ENCODE data around the gene GDI2. TPM values are rescaled to one million over a fixed set of nuclear protein-coding genes. Genes with fewer than 3 reads are reported as not detected.
A peak's percentile ranks its signal among the peaks of the same experiment; 100 is the strongest.

GDI2 gene
- total and polyA plus RNA-seq, 9 of the 15 experiments (the other 6 are each of a cell fraction or from before 2014, with no cell fraction given) = 262 to 424 (median 287) TPM

GRCh38 chr10:5814110-5815107, 1.2 kb upstream of the GDI2 start (continued):
- TF ChIP-seq CUX1 (CRISPR knock-in tag; IDR thresholded peaks at IDR 0.05) = no peak
- no peak for TF ChIP-seq ZNF436 (CRISPR knock-in tag; IDR thresholded peaks at IDR 0.05)
- no peak for TF ChIP-seq BCL6 (CRISPR knock-in tag; IDR thresholded peaks at IDR 0.05)
- 0 out of 2 replicates have a peak, but pooled peaks have one; percentile 19 for TF ChIP-seq ZBTB2 (IDR thresholded peaks at IDR 0.05)
- TF ChIP-seq ZNF12 (CRISPR knock-in tag; IDR thresholded peaks at IDR 0.05) = no peak
- TF ChIP-seq SREBF2 (CRISPR knock-in tag; IDR thresholded peaks at IDR 0.05) = no peak
- TF ChIP-seq NKRF (IDR thresholded peaks at IDR 0.05; ENCODE audit: borderline replicate concordance) = peak; percentile 11; the same call in 1 of the 2 replicates
- TF ChIP-seq ZBTB9 (CRISPR knock-in tag; IDR thresholded peaks at IDR 0.05) = no peak
- no peak for TF ChIP-seq DEAF1 (CRISPR knock-in tag; IDR thresholded peaks at IDR 0.05)
- TF ChIP-seq ZBTB34 (CRISPR knock-in tag; IDR thresholded peaks at IDR 0.05) = no peak
- peak; percentile 5; the same call in 1 of the 2 replicates for TF ChIP-seq ZNF197 (CRISPR knock-in tag; IDR thresholded peaks at IDR 0.05; ENCODE audit: low read depth)

Data from K562 (cell line).